PC-9 (cell line): ENCODE results near the gene ELAVL1.

Source experiments
- EZH2 ChIP-seq: fragments of 200-600 bp; sonication (generic); IDR thresholded peaks from 2 replicates; pipeline ENCODE4 v1.8.0; 2017; ENCODE audit warnings: antibody characterized with exemption, low read depth
- TF ChIP-seq, protein P1 (sequence below): fragments of 200-600 bp; sonication (generic); conservative IDR thresholded peaks from 2 replicates; pipeline ENCODE4 v1.6.1; 2017; ENCODE audit warnings: mixed run types, antibody characterized with exemption, mild to moderate bottlenecking, moderate library complexity

DNA sequence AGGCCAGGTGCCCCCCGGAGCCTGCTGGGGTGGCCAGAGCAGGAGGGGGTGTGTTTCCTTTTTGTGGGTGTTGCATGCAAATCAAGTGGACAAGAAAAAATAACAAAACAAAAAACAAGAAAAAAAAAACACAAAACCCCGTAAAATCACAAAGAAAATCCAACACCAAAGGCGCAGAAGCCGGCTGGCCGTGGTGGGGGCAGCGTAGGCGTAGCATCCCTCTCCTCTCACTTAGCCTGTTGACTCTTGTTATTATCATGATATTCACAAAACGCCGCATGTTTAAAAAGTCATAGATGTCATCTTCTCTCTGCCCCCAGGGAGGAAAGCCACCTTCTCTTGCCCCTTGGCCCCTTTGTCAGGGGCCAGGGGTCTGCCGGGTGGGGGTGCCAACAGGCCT is 91.8 kb downstream of the ELAVL1 start:
- TF ChIP-seq, protein P1, sequence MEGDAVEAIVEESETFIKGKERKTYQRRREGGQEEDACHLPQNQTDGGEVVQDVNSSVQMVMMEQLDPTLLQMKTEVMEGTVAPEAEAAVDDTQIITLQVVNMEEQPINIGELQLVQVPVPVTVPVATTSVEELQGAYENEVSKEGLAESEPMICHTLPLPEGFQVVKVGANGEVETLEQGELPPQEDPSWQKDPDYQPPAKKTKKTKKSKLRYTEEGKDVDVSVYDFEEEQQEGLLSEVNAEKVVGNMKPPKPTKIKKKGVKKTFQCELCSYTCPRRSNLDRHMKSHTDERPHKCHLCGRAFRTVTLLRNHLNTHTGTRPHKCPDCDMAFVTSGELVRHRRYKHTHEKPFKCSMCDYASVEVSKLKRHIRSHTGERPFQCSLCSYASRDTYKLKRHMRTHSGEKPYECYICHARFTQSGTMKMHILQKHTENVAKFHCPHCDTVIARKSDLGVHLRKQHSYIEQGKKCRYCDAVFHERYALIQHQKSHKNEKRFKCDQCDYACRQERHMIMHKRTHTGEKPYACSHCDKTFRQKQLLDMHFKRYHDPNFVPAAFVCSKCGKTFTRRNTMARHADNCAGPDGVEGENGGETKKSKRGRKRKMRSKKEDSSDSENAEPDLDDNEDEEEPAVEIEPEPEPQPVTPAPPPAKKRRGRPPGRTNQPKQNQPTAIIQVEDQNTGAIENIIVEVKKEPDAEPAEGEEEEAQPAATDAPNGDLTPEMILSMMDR: no peak
- TF ChIP-seq EZH2: no peak
